Hematopoietic multipotent progenitor cell treated with erythropoietin and hydrocortisone succinate and interleukin-3 and kit ligand, for 4 days (in vitro differentiated cells): ENCODE data around the gene POU5F2.

Experiments
- DNase-seq: peaks from one replicate; pipeline ENCODE4 v3.0.0-alpha.2; 2015

POU5F2 gene, protein sequence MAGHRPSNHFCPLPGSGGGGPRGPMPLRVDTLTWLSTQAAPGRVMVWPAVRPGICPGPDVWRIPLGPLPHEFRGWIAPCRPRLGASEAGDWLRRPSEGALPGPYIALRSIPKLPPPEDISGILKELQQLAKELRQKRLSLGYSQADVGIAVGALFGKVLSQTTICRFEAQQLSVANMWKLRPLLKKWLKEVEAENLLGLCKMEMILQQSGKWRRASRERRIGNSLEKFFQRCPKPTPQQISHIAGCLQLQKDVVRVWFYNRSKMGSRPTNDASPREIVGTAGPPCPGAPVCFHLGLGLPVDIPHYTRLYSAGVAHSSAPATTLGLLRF

DNA sequence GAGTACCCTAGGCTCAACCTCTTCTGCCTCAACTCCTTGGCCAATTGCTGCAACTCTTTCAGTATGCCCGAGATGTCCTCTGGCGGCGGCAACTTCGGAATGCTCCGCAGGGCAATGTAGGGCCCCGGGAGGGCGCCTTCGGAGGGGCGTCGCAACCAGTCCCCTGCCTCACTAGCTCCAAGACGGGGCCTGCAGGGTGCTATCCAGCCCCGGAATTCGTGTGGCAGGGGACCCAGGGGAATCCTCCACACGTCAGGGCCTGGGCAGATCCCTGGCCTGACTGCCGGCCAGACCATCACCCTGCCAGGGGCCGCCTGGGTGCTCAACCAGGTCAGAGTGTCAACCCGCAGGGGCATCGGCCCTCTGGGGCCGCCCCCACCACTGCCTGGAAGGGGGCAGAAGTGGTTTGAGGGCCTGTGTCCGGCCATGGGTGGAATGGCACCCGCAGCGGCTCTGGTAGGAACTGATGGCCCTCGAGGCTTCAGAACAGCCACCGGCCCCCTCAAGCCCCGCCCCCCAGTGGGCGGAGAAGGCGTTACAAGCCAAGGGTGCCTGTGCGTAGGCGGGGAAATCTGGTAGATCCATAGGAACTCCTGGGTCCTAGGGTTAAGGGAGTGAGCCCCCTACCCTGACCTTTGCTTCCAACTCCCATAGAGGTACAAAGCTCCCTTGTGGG is at the start of gene POU5F2:
Gene POU5F2, minus strand, starts transcription at position 465 of the 676 bp plus-strand sequence. Its CDS starts 37 bp downstream, at position 428.
- DNase-seq: no peak

- DNase-seq: no peak
Measured at GRCh38 chr5:93790401-93790800, 49.0 kb upstream of the POU5F2 start.

DNA sequence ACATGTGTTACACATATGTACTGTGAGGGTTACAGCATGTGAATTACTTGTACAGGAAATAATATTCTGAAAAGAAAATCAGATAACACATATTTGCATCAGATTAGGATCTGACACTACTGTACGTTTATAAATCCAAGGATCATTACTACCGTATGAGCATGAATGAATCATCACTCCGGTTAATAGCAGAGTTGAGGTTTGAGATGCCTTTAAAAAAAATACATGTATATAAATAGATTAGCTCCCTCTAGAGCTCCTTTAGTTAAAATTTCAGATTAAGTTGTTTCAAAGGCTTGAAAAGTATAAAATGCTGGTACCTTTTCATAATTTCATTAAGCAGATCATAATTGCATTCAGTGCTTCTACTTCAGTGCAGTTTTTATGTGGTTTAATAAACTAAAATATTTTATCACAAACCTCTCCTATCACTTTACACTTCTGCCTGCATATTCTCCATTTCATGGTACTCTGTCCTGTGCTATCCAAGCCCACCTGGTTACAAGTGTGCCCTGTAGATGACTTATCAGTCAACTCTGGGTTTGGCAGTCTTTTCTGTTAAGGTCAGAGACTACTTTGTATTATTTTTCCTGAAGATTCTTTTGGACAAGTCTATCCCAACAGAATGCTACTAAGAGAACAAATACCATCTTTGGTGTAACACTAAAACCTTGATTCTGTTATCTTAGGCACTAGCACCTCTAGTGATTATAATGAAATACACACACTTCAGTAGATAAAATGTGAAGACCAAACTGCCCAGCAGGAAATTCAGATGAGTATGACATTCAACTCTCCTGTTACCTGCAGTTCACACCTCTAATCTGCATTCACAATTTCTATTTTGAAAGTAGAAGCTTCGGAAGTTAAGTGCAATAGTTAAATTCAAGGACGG is 48.0 kb upstream of the POU5F2 start:
- DNase-seq: peak; percentile 24

DNA sequence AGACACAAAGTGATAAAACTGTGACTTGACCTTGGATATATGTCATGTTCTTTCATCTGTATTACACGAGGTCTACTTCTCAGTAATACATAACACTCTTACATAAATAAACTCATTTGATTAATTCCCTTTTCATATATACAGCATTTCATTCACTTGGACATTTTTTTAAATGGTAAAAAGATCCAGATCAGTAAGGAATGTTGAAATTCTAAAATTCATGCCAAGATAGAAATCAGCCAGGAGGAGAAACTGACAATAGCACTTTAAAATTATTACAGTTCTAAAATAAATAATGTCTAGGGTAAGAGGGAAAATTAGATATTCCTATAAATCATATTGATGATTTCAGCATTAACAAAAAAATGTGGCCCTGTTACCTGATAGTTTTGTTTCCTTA is 46.2 kb upstream of the POU5F2 start:
- DNase-seq: no peak

DNA sequence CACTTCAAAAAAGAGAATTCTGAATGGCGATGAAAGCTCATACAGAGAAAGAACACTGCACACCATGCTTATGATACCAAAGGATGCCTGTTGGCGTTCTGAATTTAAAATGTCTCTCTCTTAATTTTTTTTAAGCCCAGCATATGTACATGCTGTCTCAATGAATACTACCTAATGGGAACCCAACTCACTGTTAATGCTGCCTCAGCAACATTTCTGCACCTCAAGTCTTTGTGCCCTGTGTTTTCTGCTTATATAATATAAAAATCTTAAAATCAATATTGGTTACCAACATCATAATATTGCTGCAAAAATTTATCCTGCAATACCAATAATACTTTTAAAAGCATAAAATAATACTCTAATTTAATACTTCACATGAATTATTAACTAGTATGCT is 44.1 kb upstream of the POU5F2 start:
- no peak for DNase-seq

DNA sequence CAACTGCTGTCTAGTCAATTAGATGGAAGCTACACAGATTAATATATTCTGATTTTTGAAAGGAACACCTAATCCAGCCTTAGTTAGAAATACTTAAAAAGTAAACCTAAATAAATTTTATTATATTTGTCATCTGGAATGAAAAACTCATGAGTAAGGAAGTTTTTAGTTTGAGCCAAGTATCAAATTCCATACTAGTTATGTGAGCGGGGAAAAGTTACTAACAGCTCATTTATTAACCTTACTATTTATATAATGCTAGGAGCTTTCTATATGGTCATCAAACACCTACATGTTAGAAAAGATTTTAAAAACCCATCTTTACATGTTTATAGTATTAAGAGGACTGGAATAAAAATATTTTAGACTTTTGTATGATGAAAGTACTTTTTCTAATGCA is 41.6 kb upstream of the POU5F2 start:
- DNase-seq: no peak

GRCh38 chr5:93777620-93778019 is 36.2 kb upstream of the POU5F2 start:
- no peak for DNase-seq

- no peak for DNase-seq
Measured at GRCh38 chr5:93756372-93756771, 15.0 kb upstream of the POU5F2 start.

- no peak for DNase-seq
Measured at GRCh38 chr5:93755716-93756115, 14.3 kb upstream of the POU5F2 start.

GRCh38 chr5:93748875-93749397 is 7.5 kb upstream of the POU5F2 start:
- peak; percentile 48 for DNase-seq

DNA sequence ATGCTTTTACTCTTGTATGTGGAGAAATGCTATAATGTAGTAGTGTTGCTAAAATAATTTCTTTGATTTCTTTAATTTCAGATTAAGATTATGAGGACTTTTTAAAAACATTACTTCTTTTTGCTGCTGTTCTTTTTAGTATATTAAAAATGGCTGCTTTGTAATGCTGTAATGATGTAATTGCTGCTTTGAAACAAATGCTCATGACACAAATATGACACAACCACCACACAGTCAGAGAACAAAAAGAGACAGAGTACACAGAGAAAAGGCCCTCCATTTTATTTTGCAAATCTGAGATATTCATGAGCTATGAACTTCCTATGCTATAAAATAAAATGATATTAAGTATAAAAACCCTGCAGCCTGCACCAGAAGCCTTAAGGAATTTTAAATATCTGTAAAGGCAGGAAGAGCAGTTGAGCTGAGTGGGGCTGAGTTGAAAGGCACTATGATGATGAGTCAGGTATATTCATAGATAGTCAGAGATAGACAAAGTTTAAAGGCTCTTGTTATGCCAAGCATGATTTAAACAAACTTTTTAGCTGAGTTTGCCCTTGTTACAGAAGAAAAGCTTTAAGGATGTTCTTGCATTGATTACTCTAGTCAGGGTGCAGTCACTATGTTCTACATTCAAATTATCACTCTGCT is 5.1 kb upstream of the POU5F2 start:
- DNase-seq: no peak

DNA sequence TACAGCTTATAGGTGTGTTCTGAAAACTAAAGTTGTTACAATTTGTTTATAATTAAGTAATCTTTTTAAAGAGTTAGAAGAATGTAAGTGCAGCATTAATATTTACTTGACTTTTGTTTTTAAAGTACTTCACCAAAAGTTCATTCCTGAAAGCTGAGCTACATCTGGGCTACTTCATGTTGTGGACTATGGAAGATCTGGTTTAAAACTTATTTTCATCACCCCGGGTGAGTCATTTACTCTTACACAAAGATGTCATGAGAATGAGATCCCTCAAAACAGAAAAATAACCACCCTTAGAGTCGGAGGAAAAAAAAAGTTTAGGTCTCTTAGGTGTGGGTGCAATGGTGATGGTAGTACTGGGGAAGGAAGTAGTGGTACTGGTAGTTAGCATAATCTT is 5.1 kb downstream of the POU5F2 start:
- DNase-seq: no peak

DNA sequence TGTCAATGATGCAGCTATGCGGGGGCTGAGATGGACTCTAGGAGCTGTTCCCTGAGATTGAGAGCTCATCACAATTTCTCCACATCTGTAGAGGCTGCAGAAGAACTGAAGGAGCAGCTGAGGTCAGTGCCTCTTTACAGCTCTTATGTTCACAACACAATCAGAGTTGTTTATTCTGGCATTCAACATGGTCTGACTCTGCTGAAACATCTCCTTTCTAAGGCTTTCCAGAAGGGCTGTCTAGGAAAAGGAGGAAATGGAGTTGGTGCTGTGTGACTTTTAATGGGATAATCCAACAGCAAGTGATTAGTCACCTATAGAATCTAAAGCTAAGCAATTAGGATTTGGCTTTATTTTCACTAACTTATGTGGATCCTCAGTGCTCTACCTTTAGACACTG is 6.0 kb downstream of the POU5F2 start:
- no peak for DNase-seq

- no peak for DNase-seq
Measured at GRCh38 chr5:93731987-93732386, 9.4 kb downstream of the POU5F2 start.

DNA sequence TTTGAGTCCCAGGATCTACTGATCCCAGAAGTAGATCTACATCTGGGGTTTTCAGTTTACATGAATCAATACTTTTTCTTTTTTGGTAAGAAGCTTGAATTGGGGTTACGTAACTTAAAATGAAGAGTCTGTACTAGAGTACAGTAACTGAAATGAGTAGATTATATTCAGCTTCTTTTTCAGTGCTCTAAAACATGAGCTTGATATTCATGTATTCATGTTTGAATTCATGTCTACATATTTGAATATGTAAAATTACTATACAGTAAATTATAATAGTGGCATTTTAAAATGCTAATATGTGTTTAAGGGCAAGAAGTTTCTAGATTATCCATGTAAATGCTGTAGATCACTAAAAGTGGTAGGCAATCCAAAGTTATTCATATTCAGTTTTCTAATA is 14.8 kb downstream of the POU5F2 start:
- no peak for DNase-seq

- DNase-seq: no peak
Measured at GRCh38 chr5:93724791-93725190, 16.6 kb downstream of the POU5F2 start.

DNA sequence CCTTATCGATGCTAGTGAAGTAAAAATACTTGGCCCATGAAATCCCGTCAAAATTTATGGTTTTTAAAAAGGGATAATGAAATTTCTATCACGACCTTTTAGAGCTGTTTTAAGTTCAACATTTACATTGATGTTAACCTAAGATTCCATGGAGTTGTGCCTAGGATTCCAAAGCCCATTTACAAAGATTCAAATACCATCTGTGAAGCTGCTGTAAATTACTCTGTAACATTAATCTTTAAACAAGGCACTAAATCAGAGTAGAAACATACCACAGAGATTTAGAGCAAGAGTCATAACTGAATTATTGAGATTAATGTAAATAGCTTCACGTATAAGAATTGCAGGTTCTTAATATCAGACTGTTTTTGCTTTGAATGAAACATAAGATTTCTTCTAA is 17.7 kb downstream of the POU5F2 start:
- DNase-seq: no peak

GRCh38 chr5:93723005-93723404 is 18.4 kb downstream of the POU5F2 start:
- DNase-seq: no peak

DNA sequence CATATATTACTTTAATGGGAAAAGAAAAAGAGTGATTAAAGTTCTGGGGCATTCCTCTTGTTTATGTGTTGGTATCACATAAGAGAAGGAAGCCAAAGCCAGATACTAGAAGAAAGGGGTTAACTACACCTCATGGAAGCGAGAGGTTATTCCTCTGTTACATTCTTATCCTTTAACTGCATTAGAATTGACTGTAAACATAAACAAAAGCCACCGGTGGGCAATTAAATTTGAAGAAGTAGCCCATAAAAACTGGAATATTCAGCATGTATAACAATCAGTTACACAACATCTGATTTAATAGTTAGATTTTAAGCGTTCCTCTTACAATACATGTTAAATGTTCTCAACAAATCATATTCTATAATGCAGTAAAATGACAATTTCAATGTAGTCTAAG is 18.8 kb downstream of the POU5F2 start:
- no peak for DNase-seq

DNA sequence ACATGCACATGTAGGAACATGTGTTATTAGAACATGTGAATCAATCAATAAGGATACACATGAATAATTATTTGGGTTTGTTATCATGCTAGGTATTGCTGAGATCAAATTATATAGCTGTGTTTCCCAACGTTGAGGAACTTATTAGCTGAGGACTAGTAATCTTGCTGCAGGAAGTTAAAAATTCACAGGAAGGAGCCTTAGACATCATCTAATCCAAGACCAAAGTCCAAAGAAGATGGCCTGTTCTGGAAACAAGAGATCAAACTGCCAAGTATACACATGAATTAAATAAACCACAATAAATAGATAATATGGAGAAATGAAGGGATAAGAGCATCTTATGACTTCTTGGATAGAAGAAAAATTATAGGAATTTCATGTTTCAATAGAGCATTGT is 19.9 kb downstream of the POU5F2 start:
- DNase-seq: no peak

DNA sequence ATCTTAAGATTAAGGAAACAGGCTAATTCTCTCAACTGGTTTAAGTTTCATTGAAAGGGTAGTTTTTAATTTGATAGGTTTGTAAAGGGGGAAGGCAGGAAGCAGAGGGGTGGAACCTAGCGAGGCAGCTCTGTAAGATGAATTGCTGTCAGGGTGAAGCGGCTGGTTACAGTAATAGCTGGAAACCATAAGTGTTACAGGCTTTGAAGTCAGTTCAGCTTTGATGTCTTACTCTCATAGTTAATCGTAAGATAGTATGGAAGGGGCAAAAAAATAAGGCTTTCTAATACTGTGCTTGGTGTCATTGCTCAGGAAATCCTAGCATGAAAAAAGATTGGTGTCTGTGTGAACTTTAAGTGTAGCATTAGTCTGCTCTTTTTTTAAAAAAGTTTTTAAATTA is 20.3 kb downstream of the POU5F2 start:
- DNase-seq: peak; percentile 5

DNA sequence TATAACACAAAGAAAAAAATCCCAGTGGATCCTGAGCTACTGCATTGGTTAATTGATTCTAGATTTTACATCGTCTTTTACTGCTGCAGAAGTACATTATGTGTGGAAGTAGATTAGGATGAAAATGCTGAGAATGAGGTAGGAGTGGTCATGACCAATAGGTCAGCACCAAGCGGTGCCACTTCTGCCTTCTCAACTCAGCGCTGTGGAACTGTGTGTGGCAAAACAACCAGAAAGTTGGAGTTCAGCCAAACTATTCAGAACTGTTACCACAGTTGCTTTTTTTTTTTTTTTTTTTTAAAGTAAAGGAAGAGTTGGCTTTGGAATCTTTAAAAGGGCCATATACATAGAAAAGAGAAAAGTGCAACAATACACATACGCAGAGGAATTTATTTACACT is 24.2 kb downstream of the POU5F2 start:
- peak; percentile 80 for DNase-seq

DNA sequence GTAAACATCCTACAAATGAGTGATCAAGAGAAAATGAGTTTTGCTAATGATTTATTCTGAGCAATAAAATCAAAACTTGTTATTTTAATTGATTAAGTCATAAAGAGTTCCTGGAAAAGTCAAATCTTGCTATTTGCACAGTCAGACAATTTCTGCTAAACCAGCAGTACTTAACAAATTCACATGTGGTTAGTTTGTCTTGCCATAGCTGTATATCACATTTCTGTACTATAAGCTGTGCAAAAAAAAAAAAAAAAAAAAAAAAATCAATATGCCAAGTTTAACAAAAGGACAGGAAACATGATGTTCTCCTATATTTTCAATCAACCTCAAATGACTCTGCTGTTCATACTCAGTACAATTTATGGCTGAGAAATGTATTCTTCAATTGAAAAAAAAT is 24.9 kb downstream of the POU5F2 start:
- DNase-seq: no peak
